Neural progenitor cell (in vitro differentiated cells): ENCODE measurements around the gene IQGAP2. TPM values are rescaled to one million over a fixed set of nuclear protein-coding genes. Genes with fewer than 3 reads are reported as not detected.

Source experiments
- DNase-seq: peaks from one replicate; pipeline ENCODE4 v3.0.0-alpha.2; 2016; ENCODE audit warnings: low spot score
- H2AFZ ChIP-seq: fragments of 200-600 bp; sonication (generic); replicated peaks from 2 replicates; pipeline ENCODE4 v1.6.1; 2016; ENCODE audit warnings: antibody characterized with exemption
- H3F3A ChIP-seq: fragments of 200-600 bp; sonication (generic); 2 replicates; pipeline ENCODE4 v1.6.1; 2016; ENCODE audit warnings: antibody characterized with exemption, low read depth
- H3K27ac ChIP-seq: fragments of 200-600 bp; sonication (generic); 2 replicates; pipeline ENCODE4 v1.5.1; 2016; ENCODE audit warnings: mild to moderate bottlenecking
- H3K27me3 ChIP-seq: fragments of 200-600 bp; sonication (generic); 2 replicates; pipeline ENCODE4 v1.6.1; 2016; ENCODE audit warnings: mild to moderate bottlenecking, moderate library complexity
- H3K36me3 ChIP-seq: fragments of 200-600 bp; sonication (generic); 2 replicates; pipeline ENCODE4 v1.5.1; 2016
- H3K4me1 ChIP-seq: fragments of 200-600 bp; sonication (generic); 2 replicates; pipeline ENCODE4 v1.6.1; 2016; ENCODE audit warnings: mixed run types
- H3K4me2 ChIP-seq: fragments of 200-600 bp; sonication (generic); 2 replicates; pipeline ENCODE4 v1.6.1; 2016
- H3K4me3 ChIP-seq: fragments of 200-600 bp; sonication (generic); 2 replicates; pipeline ENCODE4 v1.5.1; 2016
- H3K79me2 ChIP-seq: fragments of 200-600 bp; sonication (generic); 2 replicates; pipeline ENCODE4 v1.6.1; 2016; ENCODE audit warnings: low read depth
- H3K9ac ChIP-seq: fragments of 200-600 bp; sonication (generic); 2 replicates; pipeline ENCODE4 v1.6.1; 2016
- H3K9me3 ChIP-seq: fragments of 200-600 bp; sonication (generic); 2 replicates; pipeline ENCODE4 v1.5.1; 2016; ENCODE audit warnings: low read depth
- H4K20me1 ChIP-seq: fragments of 200-600 bp; sonication (generic); 2 replicates; pipeline ENCODE4 v1.6.1; 2016; ENCODE audit warnings: low read depth
- H3K27ac Mint-ChIP-seq: 3 replicates; pipeline ENCODE4 v1.8.0; 2021; ENCODE audit warnings: mixed read lengths
- H3K27me3 Mint-ChIP-seq: 2 replicates; pipeline ENCODE4 v1.8.0; 2022; ENCODE audit warnings: low read depth, mild to moderate bottlenecking, inconsistent platforms, moderate library complexity, mixed read lengths; ENCODE audit not compliant: insufficient read depth
- H3K36me3 Mint-ChIP-seq: 3 replicates; pipeline ENCODE4 v1.8.0; 2021; ENCODE audit warnings: mixed read lengths
- H3K4me1 Mint-ChIP-seq: 3 replicates; pipeline ENCODE4 v1.8.0; 2021; ENCODE audit warnings: mixed read lengths
- H3K4me3 Mint-ChIP-seq: 3 replicates; pipeline ENCODE4 v1.8.0; 2021; ENCODE audit warnings: mild to moderate bottlenecking, moderate library complexity, mixed read lengths
- H3K9me3 Mint-ChIP-seq: 3 replicates; pipeline ENCODE4 v1.8.0; 2020; ENCODE audit warnings: mixed read lengths
- EZH2 ChIP-seq: fragments of 200-600 bp; sonication (generic); IDR thresholded peaks from 2 replicates; pipeline ENCODE4 v1.6.1; 2017; ENCODE audit warnings: antibody characterized with exemption, mild to moderate bottlenecking, moderate library complexity
- EZH2phosphoT487 ChIP-seq: fragments of 200-600 bp; sonication (generic); IDR thresholded peaks from 2 replicates; pipeline ENCODE4 v1.6.1; 2017; ENCODE audit warnings: antibody characterized with exemption
- total RNA-seq: library from RNA; depleted of rRNA; stranded (reverse); fragments of >200 nt; gene quantifications from 2 replicates; pipeline ENCODE4 v1.2.3, GENCODE V29; 2015; ENCODE audit warnings: low replicate concordance
- TF ChIP-seq, protein P1 (sequence below): fragments of 200-600 bp; sonication (generic); IDR thresholded peaks from 2 replicates; pipeline ENCODE4 v1.5.1; 2017; ENCODE audit warnings: antibody characterized with exemption, mild to moderate bottlenecking

The IQGAP2 gene
- total RNA-seq, 1 donor from 2014 or later: 37.7 TPM

DNA sequence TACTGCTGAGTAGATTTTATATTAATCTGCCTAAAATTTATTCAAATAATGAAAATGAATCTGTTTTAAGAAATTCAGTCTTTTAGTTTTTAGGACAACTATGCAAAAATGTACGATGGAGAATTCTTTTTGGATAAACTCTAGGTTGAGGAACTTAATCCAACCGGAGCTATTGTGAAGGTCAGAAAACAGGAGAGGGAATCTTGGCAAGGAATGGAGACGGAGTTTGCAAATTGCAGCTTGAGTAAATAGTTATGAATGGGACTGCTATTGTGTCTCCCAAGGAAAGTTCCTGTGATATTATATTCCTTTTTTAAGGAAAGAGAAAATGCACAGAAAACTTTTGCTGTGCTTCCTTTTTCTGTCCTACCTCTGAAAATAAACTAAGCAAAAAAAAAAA lies 67.9 kb downstream of the IQGAP2 start:
- Histone ChIP-seq H3K4me3 (no peak overlapping the region), H3F3A (no peaks in the 10 kb centered on the region), H3K36me3 (no peaks in the 10 kb centered on the region), H3K79me2 (no peaks in the 10 kb centered on the region), H3K9me3 (no peaks in the 10 kb centered on the region), H4K20me1 (no peaks in the 10 kb centered on the region), H2AFZ (no peak overlapping the region), H3K27ac (no peak overlapping the region), H3K4me2 (no peak overlapping the region), H3K4me1 (no peaks in the 10 kb centered on the region), H3K9ac (no peak overlapping the region), H3K27me3 (no peaks in the 10 kb centered on the region)
- no peak overlapping the region for H3K4me3 Mint-ChIP-seq
- TF ChIP-seq EZH2 (no peak), EZH2phosphoT487 (no peak)
- TF ChIP-seq, protein P1, sequence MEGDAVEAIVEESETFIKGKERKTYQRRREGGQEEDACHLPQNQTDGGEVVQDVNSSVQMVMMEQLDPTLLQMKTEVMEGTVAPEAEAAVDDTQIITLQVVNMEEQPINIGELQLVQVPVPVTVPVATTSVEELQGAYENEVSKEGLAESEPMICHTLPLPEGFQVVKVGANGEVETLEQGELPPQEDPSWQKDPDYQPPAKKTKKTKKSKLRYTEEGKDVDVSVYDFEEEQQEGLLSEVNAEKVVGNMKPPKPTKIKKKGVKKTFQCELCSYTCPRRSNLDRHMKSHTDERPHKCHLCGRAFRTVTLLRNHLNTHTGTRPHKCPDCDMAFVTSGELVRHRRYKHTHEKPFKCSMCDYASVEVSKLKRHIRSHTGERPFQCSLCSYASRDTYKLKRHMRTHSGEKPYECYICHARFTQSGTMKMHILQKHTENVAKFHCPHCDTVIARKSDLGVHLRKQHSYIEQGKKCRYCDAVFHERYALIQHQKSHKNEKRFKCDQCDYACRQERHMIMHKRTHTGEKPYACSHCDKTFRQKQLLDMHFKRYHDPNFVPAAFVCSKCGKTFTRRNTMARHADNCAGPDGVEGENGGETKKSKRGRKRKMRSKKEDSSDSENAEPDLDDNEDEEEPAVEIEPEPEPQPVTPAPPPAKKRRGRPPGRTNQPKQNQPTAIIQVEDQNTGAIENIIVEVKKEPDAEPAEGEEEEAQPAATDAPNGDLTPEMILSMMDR: no peak
- no peak overlapping the region for H3K27ac Mint-ChIP-seq
- DNase-seq: no peak
- peaks cover 2% of the 10 kb centered on the region for H3K27me3 Mint-ChIP-seq
- peaks cover 4% of the 10 kb centered on the region for H3K9me3 Mint-ChIP-seq
- peaks cover 12% of the 10 kb centered on the region for H3K4me1 Mint-ChIP-seq
- peaks cover 6% of the 10 kb centered on the region for H3K36me3 Mint-ChIP-seq

GRCh38 chr5:76471406-76471805 lies 68.3 kb downstream of the IQGAP2 start:
- Mint-ChIP-seq H3K27ac (no peak overlapping the region), H3K36me3 (peaks cover 6% of the 10 kb centered on the region), H3K4me1 (peaks cover 14% of the 10 kb centered on the region), H3K27me3 (peaks cover 2% of the 10 kb centered on the region), H3K4me3 (no peak overlapping the region), H3K9me3 (peaks cover 4% of the 10 kb centered on the region)
- no peaks in the 10 kb centered on the region for H3K36me3 ChIP-seq
- no peak overlapping the region for H3K4me2 ChIP-seq
- no peaks in the 10 kb centered on the region for H3K79me2 ChIP-seq
- no peak overlapping the region for H3K9ac ChIP-seq
- TF ChIP-seq EZH2: no peak
- TF ChIP-seq EZH2phosphoT487: no peak
- H3F3A ChIP-seq: no peaks in the 10 kb centered on the region
- H2AFZ ChIP-seq: no peak overlapping the region
- H3K4me1 ChIP-seq: no peaks in the 10 kb centered on the region
- H3K27me3 ChIP-seq: no peaks in the 10 kb centered on the region
- H3K27ac ChIP-seq: no peak overlapping the region
- H3K9me3 ChIP-seq: no peaks in the 10 kb centered on the region
- H3K4me3 ChIP-seq: no peak overlapping the region
- no peak for DNase-seq
- H4K20me1 ChIP-seq: no peaks in the 10 kb centered on the region

- Histone ChIP-seq H3K27ac (no peak overlapping the region), H3F3A (no peaks in the 10 kb centered on the region), H2AFZ (no peak overlapping the region), H3K36me3 (no peaks in the 10 kb centered on the region), H3K4me1 (no peaks in the 10 kb centered on the region), H3K4me3 (no peak overlapping the region), H3K79me2 (no peaks in the 10 kb centered on the region), H3K4me2 (no peak overlapping the region), H3K27me3 (no peaks in the 10 kb centered on the region), H3K9me3 (no peaks in the 10 kb centered on the region), H3K9ac (no peak overlapping the region), H4K20me1 (no peaks in the 10 kb centered on the region)
- TF ChIP-seq, protein P1: no peak
- no peak for TF ChIP-seq EZH2phosphoT487
- TF ChIP-seq EZH2: no peak
- H3K4me1 Mint-ChIP-seq: peaks cover 14% of the 10 kb centered on the region
- H3K9me3 Mint-ChIP-seq: peaks cover 4% of the 10 kb centered on the region
- H3K4me3 Mint-ChIP-seq: no peak overlapping the region
- H3K27ac Mint-ChIP-seq: no peak overlapping the region
- DNase-seq: no peak
- peaks cover 2% of the 10 kb centered on the region for H3K27me3 Mint-ChIP-seq
- H3K36me3 Mint-ChIP-seq: peaks cover 6% of the 10 kb centered on the region
Measured at GRCh38 chr5:76471987-76472334, 68.9 kb downstream of the IQGAP2 start.

GRCh38 chr5:76472335-76473008 lies 69.4 kb downstream of the IQGAP2 start:
- Mint-ChIP-seq H3K27ac (no peak overlapping the region), H3K4me1 (peaks cover 14% of the 10 kb centered on the region), H3K4me3 (no peak overlapping the region), H3K9me3 (peaks cover 4% of the 10 kb centered on the region), H3K36me3 (peaks cover 6% of the 10 kb centered on the region), H3K27me3 (peaks cover 2% of the 10 kb centered on the region)
- no peak overlapping the region for H3K27ac ChIP-seq
- H3K4me3 ChIP-seq: no peak overlapping the region
- H4K20me1 ChIP-seq: no peaks in the 10 kb centered on the region
- no peaks in the 10 kb centered on the region for H3K27me3 ChIP-seq
- no peaks in the 10 kb centered on the region for H3K9me3 ChIP-seq
- H3K79me2 ChIP-seq: no peaks in the 10 kb centered on the region
- DNase-seq: no peak
- no peak overlapping the region for H2AFZ ChIP-seq
- H3K4me2 ChIP-seq: no peak overlapping the region
- no peaks in the 10 kb centered on the region for H3F3A ChIP-seq
- H3K36me3 ChIP-seq: no peaks in the 10 kb centered on the region
- TF ChIP-seq, protein P1: no peak
- TF ChIP-seq EZH2phosphoT487 (no peak), EZH2 (no peak)
- H3K9ac ChIP-seq: no peak overlapping the region
- no peaks in the 10 kb centered on the region for H3K4me1 ChIP-seq
